NCI-H446 (cell line): ENCODE data around the gene TAF3.

Experiments
- DNase-seq, 2 experiments: peaks; one replicate each; lab custom pipeline; 2025; lab: John Stamatoyannopoulos, UW

Gene TAF3

DNA sequence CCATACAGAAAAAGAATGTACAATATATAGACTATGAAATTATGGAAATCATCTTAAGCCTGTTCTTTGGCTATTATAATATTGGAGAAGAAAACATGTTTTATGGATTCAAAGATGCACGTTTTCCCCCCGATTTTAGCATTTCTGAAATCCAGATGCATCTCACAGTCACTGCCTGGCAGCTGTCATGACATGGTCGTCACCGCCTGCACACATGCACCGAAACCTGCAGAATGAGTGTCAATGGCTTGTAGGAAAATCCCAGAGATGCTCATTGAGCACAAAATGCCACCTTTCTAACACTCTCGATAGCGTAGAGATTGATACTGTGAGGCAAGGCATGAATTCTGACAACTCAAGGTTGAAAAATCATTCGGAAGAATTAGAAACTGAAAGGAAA lies 115.5 kb downstream of the TAF3 start:
- no peak for DNase-seq

DNA sequence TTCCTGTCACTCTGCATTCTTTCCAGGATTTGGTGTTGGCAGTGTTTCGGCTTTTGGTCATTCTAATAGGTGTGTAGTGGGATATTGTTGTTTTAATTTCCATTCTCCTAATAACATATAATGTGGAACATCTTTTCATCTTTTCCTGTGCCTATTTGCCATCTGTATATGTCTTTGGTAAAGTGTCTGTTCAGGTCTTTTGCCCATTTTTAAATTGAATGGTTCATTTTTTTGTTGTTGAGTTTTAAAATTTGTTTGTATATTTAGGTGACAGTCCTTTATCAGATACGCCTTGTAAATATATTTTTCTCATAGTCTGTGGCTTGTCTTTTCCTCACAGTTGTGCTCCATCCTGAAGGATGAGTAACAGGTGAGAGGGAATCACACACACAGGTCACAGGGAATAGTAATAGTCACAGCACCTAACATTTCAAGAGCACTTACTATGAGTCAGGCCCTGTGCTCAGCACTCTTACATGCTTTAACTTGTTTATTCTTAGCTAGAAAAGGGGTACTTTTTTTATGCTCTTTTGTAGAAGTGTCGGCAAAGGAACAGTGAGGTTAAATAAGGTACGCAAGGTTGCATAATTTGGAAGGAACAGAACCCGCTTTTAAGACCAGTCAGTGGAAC lies 119.1 kb downstream of the TAF3 start:
- DNase-seq: no peak

DNA sequence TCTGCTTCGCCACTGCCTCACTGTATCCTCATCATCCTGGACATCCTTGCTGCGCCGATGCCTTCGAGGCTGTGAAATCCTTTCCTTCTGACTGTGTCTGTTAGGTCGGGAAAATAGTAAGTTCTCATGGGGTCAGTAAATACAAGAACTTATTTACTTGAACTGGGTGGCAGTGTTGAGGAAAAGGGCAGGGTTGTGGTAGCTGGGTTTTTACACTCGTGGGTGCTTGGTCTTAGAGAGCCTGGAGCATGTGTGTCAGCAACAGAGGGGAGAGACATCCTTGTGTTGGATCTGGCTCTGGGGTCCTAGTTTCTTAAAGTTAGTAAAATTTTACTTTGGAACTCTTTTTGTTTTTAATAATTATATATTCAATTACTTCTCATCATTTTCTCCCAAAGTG lies 123.3 kb downstream of the TAF3 start:
- no peak for DNase-seq

DNA sequence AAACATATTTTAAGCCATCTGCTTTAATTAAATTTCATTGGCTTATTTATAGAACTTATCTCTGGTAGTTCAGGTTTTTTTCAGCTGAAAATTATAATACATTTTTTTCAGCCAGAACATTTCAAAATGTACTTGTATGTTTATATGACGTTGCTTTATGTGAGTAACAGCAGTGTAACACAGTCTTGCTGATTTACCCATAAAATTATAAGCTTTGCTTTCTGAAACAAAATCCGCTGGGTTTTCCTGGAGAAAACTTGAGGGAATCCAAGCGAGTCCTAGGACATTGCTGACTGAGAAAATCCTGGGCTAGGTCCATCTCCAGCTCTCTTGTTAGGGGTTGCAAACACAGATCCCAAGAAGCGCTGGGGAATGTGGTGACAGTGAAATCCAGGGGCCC lies 124.0 kb downstream of the TAF3 start:
- DNase-seq: no peak

DNA sequence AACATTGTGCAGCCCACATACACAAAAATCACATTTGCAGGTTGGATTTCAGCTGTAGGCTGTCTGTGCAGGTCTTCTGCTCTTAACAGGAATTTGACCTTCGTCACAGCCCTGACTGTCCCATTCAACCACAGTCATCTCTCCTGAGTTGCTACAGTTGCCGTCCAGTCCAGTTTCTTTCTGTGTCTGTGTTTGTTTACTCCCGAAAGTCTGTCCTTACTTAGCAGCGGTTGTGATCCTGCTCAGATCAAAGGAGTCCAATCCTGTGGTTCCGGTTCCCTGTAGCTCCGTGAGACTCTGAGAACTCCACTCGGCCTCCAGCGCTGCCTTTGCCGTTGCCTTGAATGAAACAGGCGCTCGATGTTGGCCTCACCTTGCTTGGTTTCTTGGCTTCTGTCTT lies 124.6 kb downstream of the TAF3 start:
- DNase-seq: no peak

DNA sequence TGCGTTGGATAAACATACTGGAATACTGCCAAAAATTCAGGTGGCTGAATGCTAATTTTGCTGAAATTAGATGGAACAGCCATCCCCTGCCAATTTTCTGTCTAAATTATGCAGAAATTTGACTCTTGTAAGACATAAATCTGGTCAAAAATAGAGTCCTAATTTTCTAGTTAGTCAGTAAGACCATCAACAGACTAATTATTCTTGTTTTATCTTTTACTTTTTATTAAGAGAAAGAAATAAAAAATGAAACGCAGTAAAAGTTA lies 125.8 kb downstream of the TAF3 start:
- peak in 1 of 2 experiments; percentile 38 for DNase-seq

DNA sequence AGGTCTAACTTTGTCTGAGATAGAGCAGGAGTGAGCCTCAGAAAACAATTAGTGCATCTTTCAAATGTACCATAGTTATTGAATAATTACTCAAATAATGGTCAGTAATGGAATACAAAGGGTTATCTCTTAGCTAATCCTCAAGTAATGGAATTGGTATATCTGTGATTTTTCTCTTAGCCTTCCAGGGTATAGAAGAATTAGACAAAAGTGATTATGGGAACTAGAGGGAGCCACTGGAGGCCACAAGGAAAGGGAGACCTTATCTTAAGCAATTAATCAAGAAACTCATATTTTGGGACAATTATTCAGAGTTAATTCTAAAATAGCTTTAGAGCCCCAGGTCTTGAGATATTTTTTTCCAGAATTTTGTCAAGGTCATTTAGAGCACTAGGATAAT lies 126.2 kb downstream of the TAF3 start:
- DNase-seq: no peak

DNA sequence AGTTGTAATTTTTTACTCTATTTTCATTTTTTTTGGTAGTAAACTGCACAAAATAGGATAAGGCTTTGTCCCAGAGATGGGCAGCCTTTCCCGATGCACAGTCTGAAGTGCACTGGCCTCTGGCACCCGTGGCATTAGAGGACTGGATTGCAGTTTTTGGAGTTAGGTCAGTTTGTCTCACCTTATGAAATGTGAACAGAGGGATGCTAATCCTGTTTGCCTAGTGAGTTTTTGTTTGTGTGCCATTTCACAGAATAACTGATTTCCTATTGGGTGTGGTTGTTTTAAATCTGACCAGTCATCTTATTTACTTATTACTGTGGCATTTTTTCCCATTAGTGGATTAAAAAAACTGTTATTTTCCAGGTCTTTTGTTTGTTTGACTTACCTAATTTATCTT lies 126.7 kb downstream of the TAF3 start:
- DNase-seq: no peak

DNA sequence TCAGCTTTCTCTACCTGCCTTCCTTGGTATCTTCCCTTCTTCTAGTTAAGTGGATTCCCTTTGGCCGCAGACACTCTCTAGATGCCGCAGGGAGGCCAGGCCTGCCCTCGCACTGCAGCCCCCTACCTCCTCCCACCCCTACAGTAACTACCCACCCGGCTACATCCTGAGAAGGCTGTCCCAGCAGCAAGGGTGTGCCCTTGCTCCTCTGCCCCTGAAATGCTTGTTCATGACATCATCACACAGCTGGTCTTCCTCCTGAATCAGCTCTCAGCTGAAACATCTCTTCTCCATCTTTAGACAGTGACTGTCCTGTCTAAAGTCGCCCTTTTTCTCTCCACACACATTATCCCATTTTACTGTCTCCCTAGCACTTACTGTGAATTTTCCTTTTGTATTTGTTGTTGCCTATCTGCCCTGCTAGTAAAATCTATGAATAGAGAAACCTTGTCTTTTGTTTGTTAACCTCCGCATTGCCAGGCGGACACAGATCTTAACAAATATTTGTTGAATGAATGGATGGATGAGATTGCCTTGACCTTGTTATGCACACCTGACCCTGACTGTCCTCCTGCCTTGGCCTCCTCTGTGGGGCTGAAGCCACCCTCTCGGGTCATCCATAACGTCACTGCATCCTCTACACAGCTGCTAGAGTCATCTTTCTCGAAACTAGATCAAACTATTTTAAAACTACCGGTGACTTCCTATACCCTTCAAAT lies 127.3 kb downstream of the TAF3 start:
- no peak for DNase-seq

DNA sequence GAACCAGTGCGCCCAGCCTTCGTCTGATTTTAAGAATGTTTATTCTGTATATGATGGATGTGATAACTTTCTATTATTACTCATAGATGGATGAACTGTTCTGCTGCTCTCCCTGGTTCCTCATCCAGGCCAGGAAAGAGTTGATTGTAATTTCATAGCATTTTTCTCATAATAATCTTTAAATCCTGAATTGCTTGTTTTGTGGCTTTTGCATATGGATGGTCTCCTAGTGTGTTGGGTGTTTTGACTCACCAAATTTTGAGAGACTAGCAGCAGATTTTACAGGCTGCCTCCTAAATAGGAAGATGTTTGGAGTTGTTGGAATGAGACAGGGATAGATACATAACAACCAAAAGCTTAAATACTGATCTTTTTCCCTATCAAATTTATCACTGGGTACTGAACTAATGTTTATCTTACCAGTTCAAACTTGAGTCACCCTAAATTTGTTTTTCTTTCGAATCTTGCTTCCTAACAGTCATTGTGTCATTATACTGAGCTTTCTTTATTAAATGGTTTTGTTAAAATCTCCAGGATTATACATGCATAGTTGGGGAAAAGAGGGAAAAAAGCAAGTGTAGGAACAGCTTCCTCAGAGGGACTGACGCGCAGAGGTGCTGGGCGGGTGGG lies 130.2 kb downstream of the TAF3 start:
- no peak for DNase-seq

DNA sequence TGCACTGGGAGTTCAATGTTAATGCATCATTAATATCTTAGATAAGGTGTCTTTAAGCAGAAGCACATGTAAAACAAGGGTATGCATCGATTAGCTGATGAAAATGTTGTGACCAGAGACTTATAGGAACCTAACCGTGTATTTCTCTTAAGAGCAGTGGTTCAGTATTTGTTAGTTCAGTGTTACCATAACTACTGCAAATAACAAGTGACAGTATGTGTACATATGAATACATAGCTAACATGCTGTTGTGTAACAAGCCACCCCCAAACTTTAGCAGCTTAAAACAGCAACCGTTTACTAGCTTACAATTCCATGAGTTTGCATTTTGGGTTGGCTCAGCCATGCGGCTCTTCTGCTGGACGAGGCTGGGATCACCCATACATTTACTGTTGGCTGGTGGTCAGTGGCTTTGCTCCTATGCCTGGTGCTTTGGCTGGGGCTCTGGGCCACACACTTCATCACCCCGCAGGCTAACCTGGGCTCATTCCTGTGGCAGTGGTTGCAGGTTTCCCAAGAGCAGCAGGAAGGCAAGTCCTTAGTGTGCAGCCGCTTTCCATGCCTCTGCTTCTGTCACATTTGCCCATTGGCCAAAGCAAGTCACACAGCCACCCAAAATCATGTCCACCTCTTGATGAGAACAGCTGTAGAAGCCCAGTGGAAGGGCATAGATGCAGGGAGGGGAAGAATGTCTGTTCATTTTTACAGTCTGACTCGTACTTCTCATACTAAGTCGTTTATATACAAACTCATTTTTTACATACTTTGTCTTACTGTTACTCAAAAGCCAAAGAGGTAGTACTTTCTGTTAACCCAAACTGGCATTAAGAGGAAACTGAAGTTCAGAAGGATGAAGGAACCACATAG lies 132.9 kb downstream of the TAF3 start:
- no peak for DNase-seq

DNA sequence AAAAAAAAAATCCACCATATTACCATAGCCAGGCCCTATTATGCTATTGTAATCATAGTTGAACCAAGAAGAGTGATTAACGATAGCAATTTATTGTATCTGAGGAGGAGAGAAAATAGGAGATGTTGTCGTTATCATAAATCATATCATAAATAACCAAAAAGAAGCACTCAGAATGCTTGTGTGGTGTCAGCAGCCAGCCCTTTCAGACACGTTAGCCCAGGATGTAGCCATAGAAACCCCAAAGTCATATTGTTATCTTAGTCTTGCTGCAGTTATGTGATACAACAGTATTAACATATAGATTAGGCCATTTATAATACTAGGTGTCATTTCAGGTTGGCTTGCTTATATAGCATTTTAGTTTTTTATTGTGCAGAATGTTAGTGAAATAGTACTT lies 134.0 kb downstream of the TAF3 start:
- DNase-seq: no peak

DNA sequence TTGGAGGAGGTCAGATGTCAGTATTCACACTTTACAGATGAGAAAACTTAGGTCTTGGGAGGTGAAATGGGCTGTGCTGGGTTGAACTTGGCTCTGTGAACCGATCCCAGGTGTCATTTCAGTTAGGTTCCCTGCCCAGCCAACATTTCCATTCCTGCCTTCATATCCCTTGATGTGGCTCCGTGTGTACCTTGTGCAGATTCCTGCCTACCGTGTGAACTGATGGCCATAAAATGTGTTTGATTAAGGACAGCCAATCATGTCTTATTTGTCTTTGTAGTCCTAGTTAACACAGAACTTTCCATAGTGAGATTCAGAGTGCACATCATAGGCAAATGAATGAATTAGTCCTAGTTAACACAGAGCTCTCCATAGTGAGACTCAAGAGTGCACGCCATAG lies 135.1 kb downstream of the TAF3 start:
- DNase-seq: no peak

DNA sequence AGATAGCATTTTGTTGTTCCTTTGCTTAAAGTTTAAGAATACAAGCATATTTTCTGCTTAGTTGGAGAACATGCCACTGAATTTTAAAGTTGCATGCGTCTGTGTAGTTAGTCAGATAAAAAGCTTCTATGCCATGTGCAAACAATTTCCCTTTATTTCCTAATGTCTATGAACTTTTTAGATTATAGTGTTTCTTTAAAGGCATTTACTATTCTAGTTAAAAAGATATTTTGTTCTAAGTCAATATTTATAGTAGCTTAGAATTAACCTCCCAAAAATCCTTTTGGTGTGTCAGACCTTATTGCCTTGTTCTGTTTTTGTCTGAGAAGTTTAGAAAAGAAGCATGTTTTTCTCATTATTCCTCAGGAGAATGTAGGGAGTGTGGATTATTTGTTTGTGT lies 137.1 kb downstream of the TAF3 start:
- DNase-seq: no peak

DNA sequence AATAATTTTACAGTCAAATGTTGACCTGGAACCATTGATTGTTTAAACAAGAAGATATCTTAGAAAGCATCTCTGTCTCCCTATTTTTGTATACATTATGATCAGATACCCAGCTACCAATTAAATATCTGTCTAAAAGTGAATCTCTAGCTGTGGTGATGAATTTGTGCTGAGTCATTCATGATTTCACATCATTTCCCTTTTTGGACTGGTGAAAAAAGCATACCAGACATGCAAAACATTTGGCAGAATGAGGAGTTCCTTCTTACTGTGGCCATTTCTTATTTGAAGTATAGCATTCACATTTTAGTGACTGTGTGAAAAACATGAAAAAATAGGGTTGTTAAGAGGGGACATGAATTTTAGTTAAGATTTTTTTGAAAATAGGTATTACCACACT lies 138.2 kb downstream of the TAF3 start:
- DNase-seq: no peak

DNA sequence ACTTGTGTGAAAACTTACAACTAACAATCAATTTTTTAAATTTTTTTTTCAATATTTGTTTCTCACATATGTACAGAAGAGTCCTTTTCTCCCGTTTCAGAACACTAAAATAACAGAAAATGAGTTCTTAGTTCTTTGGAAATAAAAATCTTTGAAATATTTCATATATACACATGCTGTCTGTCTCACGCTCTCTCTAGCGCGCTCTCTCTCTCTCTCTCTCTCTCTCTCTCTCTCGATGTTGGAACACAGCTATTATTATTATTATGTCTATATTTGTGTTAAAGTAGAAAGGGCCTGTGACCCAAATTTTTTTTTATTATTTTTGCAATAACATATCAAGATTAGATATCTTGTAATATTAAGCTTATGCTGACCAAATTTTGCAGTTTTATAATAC lies 139.3 kb downstream of the TAF3 start:
- no peak for DNase-seq

DNA sequence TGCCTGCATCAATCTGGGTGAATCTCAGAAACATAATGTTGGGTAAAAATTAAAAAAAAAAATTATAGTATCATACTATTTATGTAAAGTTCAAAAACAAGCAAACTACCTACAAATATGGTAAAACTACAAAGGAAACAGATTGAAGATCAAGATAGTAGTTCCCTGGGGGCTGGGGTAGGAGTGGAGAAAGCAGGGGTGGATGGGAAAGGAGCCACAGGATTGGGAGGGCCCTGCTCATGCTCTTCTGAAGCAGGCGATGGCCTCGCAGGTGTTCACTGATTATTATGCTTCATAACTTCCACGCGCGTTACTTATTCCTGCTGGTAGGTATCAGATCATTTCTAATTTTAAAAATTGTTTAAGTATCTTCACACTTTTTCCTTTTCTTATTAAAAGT lies 140.1 kb downstream of the TAF3 start:
- DNase-seq: no peak

DNA sequence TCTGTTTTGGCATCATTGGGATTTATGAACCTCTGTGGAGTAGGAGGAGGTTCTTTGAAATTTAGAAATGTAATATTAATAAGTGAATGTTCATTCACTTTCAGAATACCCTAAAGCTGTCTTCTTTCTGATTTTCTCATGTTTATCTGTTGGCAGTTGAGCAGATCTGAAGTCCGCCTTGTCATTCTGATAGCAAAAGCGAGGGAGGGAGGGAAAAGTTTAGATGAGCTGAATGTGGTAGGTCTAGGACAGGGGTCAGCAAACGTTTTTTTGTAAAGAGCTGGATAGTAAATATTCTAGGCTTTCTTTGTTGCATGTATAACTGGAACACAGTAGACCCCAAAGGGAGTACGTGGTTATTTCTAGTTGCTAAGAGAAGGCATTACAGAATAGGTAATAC lies 141.8 kb downstream of the TAF3 start:
- DNase-seq: no peak

DNA sequence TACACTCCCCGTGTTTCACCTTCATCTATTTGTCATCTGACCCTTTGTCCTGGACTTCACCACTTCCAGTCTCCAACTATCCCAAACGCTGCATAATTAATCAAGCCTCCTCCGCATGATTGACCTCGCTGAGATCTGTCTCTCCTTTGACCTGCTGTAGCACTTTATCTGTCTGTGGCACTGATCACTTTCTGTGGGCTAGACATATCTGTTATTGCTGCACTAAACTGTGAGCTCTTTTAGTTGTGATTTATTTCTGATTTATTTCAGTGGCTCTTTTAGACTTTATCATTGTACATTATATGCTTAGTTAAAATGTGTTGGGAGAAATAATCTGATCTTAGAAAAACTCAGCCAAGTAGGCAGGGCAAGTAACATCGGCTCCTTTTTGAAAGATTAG lies 144.3 kb downstream of the TAF3 start:
- DNase-seq: no peak

DNA sequence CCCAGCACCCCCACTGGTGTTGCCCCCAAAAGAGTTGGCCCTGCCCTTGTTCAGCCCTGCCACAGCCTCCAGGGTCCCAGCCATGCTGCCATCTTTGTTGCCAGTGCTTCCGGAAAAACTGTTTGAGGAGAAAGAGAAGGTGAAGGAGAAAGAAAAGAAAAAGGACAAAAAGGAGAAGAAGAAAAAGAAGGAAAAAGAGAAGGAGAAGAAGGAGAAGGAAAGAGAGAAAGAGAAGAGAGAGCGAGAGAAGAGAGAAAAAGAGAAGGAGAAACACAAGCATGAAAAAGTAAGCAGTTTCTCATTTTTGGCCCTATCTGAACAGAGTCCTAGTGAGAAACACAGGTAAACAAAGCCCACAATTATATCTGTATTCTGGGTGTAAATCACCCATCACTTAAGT lies 147.2 kb downstream of the TAF3 start:
- no peak for DNase-seq

DNA sequence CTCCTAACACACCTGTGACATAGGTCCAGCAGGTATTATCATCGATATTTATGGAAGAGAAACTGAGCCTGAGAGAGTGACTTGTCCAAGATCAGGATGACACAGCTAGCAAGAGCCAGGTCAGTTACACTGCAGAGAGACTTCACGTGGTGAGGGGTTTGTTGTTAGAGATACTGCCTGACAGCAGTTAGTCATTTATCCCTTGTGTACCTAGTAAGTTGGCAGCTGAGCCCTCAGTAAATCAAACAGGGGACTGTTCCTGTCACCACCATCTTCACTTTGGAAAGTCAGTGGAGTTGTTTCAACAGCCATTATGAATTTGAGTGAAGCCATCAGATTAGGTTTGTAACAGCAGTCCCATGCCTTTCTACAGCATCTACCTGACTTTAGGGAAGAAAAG lies 148.7 kb downstream of the TAF3 start:
- no peak for DNase-seq

DNA sequence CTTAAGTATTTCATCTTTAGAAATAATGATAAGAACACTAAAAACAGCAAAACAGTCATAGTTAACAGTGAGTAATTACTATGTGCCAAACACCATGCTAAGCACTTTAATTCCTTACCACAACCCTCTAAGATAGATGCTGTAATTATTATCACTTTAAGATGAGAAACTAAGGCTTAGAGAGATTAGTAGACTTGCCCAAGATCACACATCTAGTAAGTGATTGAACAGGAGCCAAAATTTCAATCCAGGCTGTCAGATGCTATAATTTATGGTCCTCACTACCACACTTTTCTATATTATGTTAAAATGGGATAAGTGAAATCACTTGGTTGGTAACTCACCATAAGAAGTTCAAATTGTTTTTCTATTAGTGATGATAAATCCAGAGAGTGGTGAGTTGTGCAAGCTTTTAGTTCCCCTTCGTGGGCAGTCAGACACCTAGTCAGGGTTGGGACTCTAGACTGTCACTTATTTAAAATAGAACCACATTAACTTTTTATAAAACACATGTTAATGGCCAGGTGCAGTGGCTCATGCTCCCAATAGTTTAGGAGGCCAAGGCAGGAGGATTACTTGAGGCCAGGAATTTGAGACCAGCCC lies 150.3 kb downstream of the TAF3 start:
- no peak for DNase-seq

DNA sequence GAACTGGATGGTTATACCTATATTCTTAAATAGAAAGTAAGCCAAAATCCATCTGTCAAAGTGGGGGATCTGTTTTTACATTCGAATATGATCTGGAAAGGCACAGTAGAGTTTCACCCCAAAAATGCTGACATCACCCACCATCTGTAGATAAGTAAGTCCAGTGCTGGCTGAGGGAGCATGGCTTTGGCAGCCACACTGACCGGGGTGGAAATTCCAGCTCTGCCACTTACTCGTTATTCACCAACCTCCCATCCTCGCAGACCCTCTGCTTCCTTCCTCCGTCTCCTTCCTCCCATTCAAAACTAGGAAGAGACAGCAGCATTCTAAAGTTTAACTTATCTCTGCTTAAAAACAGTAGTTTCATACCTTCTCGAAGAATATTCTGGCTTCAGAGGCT lies 151.3 kb downstream of the TAF3 start:
- no peak for DNase-seq
